Endothelial cell of umbilical vein (primary cell): ENCODE results near the gene TUBA4A. TPM values are rescaled to one million over a fixed set of nuclear protein-coding genes. Genes with fewer than 3 reads are reported as not detected.

ENCODE experiments used
- BruUV-seq: library from RNA; stranded (reverse); fragments of 400-500 nt; replicated peaks from 2 replicates; lab custom pipeline; 2021; lab: Mats Ljungman, UMichigan
- CTCF ChIA-PET: fragments of 300-600, 350-600 bp; sonication (Branson Sonifier 250); formaldehyde crosslinking; loops from one replicate; lab custom pipeline; 2021; ENCODE audit warnings: antibody characterized with exemption, inconsistent platforms; lab: Charles Lee
- POLR2A ChIA-PET: fragments of 300-600, 350-600 bp; sonication (Branson Sonifier 250); formaldehyde crosslinking; loops from one replicate; lab custom pipeline; 2021; ENCODE audit warnings: antibody characterized with exemption, inconsistent platforms; lab: Charles Lee
- DNase-seq: peaks from one replicate; pipeline ENCODE4 v3.0.0-alpha.2; 2011; ENCODE audit warnings: low read depth, low spot score
- FAIRE-seq: peaks from 2 replicates; lab custom pipeline; 2011; peaks lifted over from hg19 to GRCh38; lab: Jason Lieb, UNC
- H2AFZ ChIP-seq: 2 replicates; pipeline ENCODE4 v1.6.0; 2012; ENCODE audit warnings: low read depth, low read length, control low read depth, inconsistent platforms
- H3K27ac ChIP-seq: 2 replicates; pipeline ENCODE4 v1.5.1; 2011; ENCODE audit warnings: low read depth, mild to moderate bottlenecking, control low read depth, low read length, moderate library complexity; ENCODE audit not compliant: insufficient read depth
- H3K27me3 ChIP-seq, 2 experiments: 2 replicates each; pipeline versions ENCODE4 v1.6.0 to v1.6.1; 2011; ENCODE audit warnings: low read length in 2 of 2, mixed read lengths in 1 of 2; ENCODE audit not compliant: control insufficient read depth in 2 of 2, insufficient read depth in 2 of 2
- H3K36me3 ChIP-seq, 2 experiments: 2 replicates in 1 of 2; 3 replicates in 1 of 2; pipeline ENCODE4 v1.5.1; 2011; ENCODE audit warnings: low read length in 2 of 2, mild to moderate bottlenecking in 1 of 2, moderate library complexity in 1 of 2; ENCODE audit not compliant: control insufficient read depth in 2 of 2, insufficient read depth in 2 of 2; ENCODE audit errors: extremely low read depth in 1 of 2
- H3K4me1 ChIP-seq: 3 replicates; pipeline ENCODE4 v1.5.1; 2011; ENCODE audit warnings: mild to moderate bottlenecking, low read length; ENCODE audit not compliant: control insufficient read depth, insufficient read depth; ENCODE audit errors: extremely low read depth
- H3K4me2 ChIP-seq: 2 replicates; pipeline ENCODE4 v1.6.1; 2011; ENCODE audit warnings: low read length, control low read depth, mixed read lengths; ENCODE audit not compliant: insufficient read depth
- H3K4me3 ChIP-seq, 3 experiments: fragments of 200-600 bp in 1 of 3; sonication (generic), shearing (Covaris generic) in 1 of 3; replicated peaks in 1 of 3; 2 replicates each; pipeline ENCODE4 v1.5.1; 2011 to 2016; ENCODE audit warnings: control low read depth in 3 of 3, low read length in 3 of 3, mild to moderate bottlenecking in 2 of 3, inconsistent platforms in 1 of 3, low read depth in 1 of 3, moderate library complexity in 1 of 3; ENCODE audit not compliant: insufficient read depth in 1 of 3
- H3K79me2 ChIP-seq: 2 replicates; pipeline ENCODE4 v1.6.0; 2012; ENCODE audit warnings: low read length, inconsistent platforms; ENCODE audit not compliant: control insufficient read depth, insufficient read depth
- H3K9ac ChIP-seq: replicated peaks from 2 replicates; pipeline ENCODE3; 2011; ENCODE audit warnings: low read length, control low read depth; ENCODE audit not compliant: insufficient read depth; ENCODE audit errors: extremely low read depth
- H3K9me1 ChIP-seq: replicated peaks from 3 replicates; pipeline ENCODE4 v1.6.0; 2011; ENCODE audit warnings: mild to moderate bottlenecking, low read length; ENCODE audit not compliant: control insufficient read depth, insufficient read depth; ENCODE audit errors: extremely low read depth
- H3K9me3 ChIP-seq: replicated peaks from 2 replicates; pipeline ENCODE4 v1.5.1; 2012; ENCODE audit warnings: low read length, inconsistent platforms; ENCODE audit not compliant: control insufficient read depth, insufficient read depth
- H4K20me1 ChIP-seq: replicated peaks from 2 replicates; pipeline ENCODE3; 2011; ENCODE audit warnings: mild to moderate bottlenecking, low read length; ENCODE audit not compliant: control insufficient read depth, insufficient read depth; ENCODE audit errors: extremely low read depth
- CTCF ChIP-seq, 2 donors: IDR thresholded peaks; 1 replicate in 1 of 2; 2 replicates in 1 of 2; pipeline ENCODE4 v1.5.1; 2011; ENCODE audit warnings: low read length in 2 of 2, mild to moderate bottlenecking in 2 of 2, moderate library complexity in 2 of 2, control low read depth in 1 of 2, inconsistent platforms in 1 of 2, low read depth in 1 of 2; ENCODE audit not compliant: insufficient read depth in 1 of 2; ENCODE audit errors: extremely low read depth in 1 of 2
- EZH2 ChIP-seq: IDR thresholded peaks from 2 replicates; pipeline ENCODE4 v1.6.1; 2012; ENCODE audit warnings: borderline replicate concordance, low read depth, mild to moderate bottlenecking, moderate library complexity, low read length, inconsistent platforms; ENCODE audit not compliant: severe bottlenecking
- JUN ChIP-seq: IDR thresholded peaks from 2 replicates; pipeline ENCODE4 v1.6.1; 2011; ENCODE audit warnings: borderline replicate concordance, low read depth; ENCODE audit not compliant: insufficient read length, insufficient read depth
- MAX ChIP-seq: IDR thresholded peaks from 2 replicates; pipeline ENCODE4 v1.6.1; 2011; ENCODE audit not compliant: insufficient read depth, insufficient read length
- POLR2AphosphoS5 ChIP-seq: IDR thresholded peaks from 2 replicates; pipeline ENCODE4 v1.6.1; 2012; ENCODE audit warnings: low read depth, mild to moderate bottlenecking, control low read depth, low read length, moderate library complexity; ENCODE audit not compliant: insufficient read depth
- dilution Hi-C: fragments of 300-500 bp; cut with MboI; formaldehyde crosslinking; loops from one replicate; pipeline ENCODE4 v1.15.0; 2019; ENCODE audit warnings: low sequenced_read_pairs; ENCODE audit not compliant: extremely low pct_ligation_motif_present
- intact Hi-C: fragments of 100-400 bp; cut with micrococcal nuclease; formaldehyde crosslinking; loops from one replicate; pipeline ENCODE4 v1.10.0; 2022
- polyA plus RNA-seq, 4 experiments: library from polyadenylated mRNA; depleted of rRNA in 3 of 4; stranded (reverse) in 3 of 4; unstranded in 1 of 4; fragments of >200 nt; gene quantifications; 2 replicates each; pipeline versions ENCODE4 v1.2.1 to v1.2.3, GENCODE V29; 2011 to 2012; ENCODE audit warnings: missing spikeins in 1 of 4
- total RNA-seq: library from RNA; stranded (reverse); gene quantifications from 2 replicates; pipeline ENCODE4 v1.2.3, GENCODE V29; 2021

Gene TUBA4A
- total and polyA plus RNA-seq, 2 donors (not counting 3 experiments of a cell fraction or from before 2014, with no cell fraction given) = 16.5 to 24.8 TPM

GRCh38 chr2:219254590-219255201 lies 978 bp upstream of the TUBA4A start:
- Histone ChIP-seq H3K27me3 (peaks cover 18 to 19% of the 10 kb centered on the region in 2 experiments), H3K79me2 (no peaks in the 10 kb centered on the region), H3K4me3 (peak overlapping the region in 2 of 3 experiments; percentile 32 to 53), H3K4me1 (peaks cover 29% of the 10 kb centered on the region), H4K20me1 (no peaks in the 10 kb centered on the region), H3K9me3 (no peaks in the 10 kb centered on the region), H3K4me2 (peak overlapping the region; percentile 78), H3K36me3 (no peaks in the 10 kb centered on the region), H3K27ac (no peak overlapping the region), H3K9me1 (no peaks in the 10 kb centered on the region), H3K9ac (no peak overlapping the region), H2AFZ (peak overlapping the region; percentile 92)
- BruUV-seq = no TSS peak
- ChIA-PET CTCF (interaction anchor here (1.0 to 1.4 kb wide), 5 partner anchors 10 to 100 kb away, joined by 3 to 4 read pairs (median 3); partner anchors contain the start of genes DNAJB2, GLB1L and STK16), POLR2A (interaction anchor here (0.6 to 1.3 kb wide), 2 partner anchors 10 to 24 kb away, joined by 3 to 5 read pairs; partner anchors contain the start of genes GLB1L and STK16)
- dilution Hi-C loops (no loop called here), intact Hi-C loops (no loop called here)
- DNase-seq (no peak), FAIRE-seq (no peak)
- TF ChIP-seq POLR2AphosphoS5 = no peak
- no peak for TF ChIP-seq MAX
- no peak for TF ChIP-seq JUN
- TF ChIP-seq CTCF (IDR thresholded peaks at IDR 0.05; ENCODE audit: extremely low read depth in 1 of 2, insufficient read depth in 1 of 2, low read depth in 1 of 2, low read length in 2 of 2) = no peak
- peak; percentile 94 for TF ChIP-seq EZH2
